Measurements from ENCODE around the gene DRGX.

The DRGX gene

GRCh38 chr10:49407552-49408137 lies 11.8 kb upstream of the DRGX start:
- DNase-seq (ENCODE audit: low spot score) = peak; percentile 65

- no peak for DNase-seq (ENCODE audit: low spot score)
Measured at GRCh38 chr10:49407151-49407550, 11.3 kb upstream of the DRGX start.

GRCh38 chr10:49404321-49404878 lies 8.5 kb upstream of the DRGX start:
- no peak for DNase-seq (ENCODE audit: low spot score)

- DNase-seq (ENCODE audit: low spot score) = no peak
Measured at GRCh38 chr10:49403363-49403762, 7.5 kb upstream of the DRGX start.

- no peak for DNase-seq (ENCODE audit: low spot score)
Measured at GRCh38 chr10:49400365-49400764, 4.5 kb upstream of the DRGX start.

- DNase-seq (ENCODE audit: low spot score) = no peak
Measured at GRCh38 chr10:49398986-49399385, 3.1 kb upstream of the DRGX start.

- DNase-seq (ENCODE audit: low spot score) = no peak
Measured at GRCh38 chr10:49398000-49398861, 2.3 kb upstream of the DRGX start.

- DNase-seq (ENCODE audit: low spot score) = no peak
Measured at GRCh38 chr10:49397036-49397999, 1.4 kb upstream of the DRGX start.

- DNase-seq (ENCODE audit: low spot score) = no peak
Measured at GRCh38 chr10:49396666-49396999, 744 bp upstream of the DRGX start.

GRCh38 chr10:49394933-49395740 lies 752 bp downstream of the DRGX start:
- no peak for DNase-seq (ENCODE audit: low spot score)

- DNase-seq (ENCODE audit: low spot score) = no peak
Measured at GRCh38 chr10:49393757-49394156, 2.1 kb downstream of the DRGX start.

GRCh38 chr10:49393301-49393700 lies 2.6 kb downstream of the DRGX start:
- no peak for DNase-seq (ENCODE audit: low spot score)

GRCh38 chr10:49389361-49389933 lies 6.4 kb downstream of the DRGX start:
- DNase-seq (ENCODE audit: low spot score) = no peak

- no peak for DNase-seq (ENCODE audit: low spot score)
Measured at GRCh38 chr10:49388161-49388560, 7.7 kb downstream of the DRGX start.

GRCh38 chr10:49387071-49387470 lies 8.8 kb downstream of the DRGX start:
- no peak for DNase-seq (ENCODE audit: low spot score)

GRCh38 chr10:49385939-49386922 lies 9.7 kb downstream of the DRGX start:
- no peak for DNase-seq (ENCODE audit: low spot score)

GRCh38 chr10:49384268-49384953 lies 11.5 kb downstream of the DRGX start:
- no peak for DNase-seq (ENCODE audit: low spot score)

GRCh38 chr10:49383853-49384252 lies 12.0 kb downstream of the DRGX start:
- DNase-seq (ENCODE audit: low spot score) = no peak

GRCh38 chr10:49382826-49383225 lies 13.1 kb downstream of the DRGX start:
- no peak for DNase-seq (ENCODE audit: low spot score)
